IMR-90 (cell line): ENCODE measurements around the gene RXFP2.

Source experiments
- BHLHE40 ChIP-seq: fragments of 150-350 bp; IDR thresholded peaks from 2 replicates; pipeline ENCODE4 v1.6.1; 2016; ENCODE audit warnings: mild to moderate bottlenecking, low read depth, low read length
- CEBPB ChIP-seq: IDR thresholded peaks from 2 replicates; pipeline ENCODE4 v1.6.1; 2012; ENCODE audit warnings: low read depth, low read length, improper control_type of control experiment
- ELK1 ChIP-seq: fragments of 150-350 bp; IDR thresholded peaks from 2 replicates; pipeline ENCODE4 v1.6.1; 2016; ENCODE audit warnings: low read depth, mild to moderate bottlenecking, low read length, moderate library complexity, borderline replicate concordance
- FOS ChIP-seq: fragments of 150-350 bp; IDR thresholded peaks from 2 replicates; pipeline ENCODE4 v1.6.1; 2016; ENCODE audit warnings: low read depth, low read length
- MAFK ChIP-seq: IDR thresholded peaks from 2 replicates; pipeline ENCODE4 v1.6.1; 2012; ENCODE audit warnings: low read depth, low read length, improper control_type of control experiment
- MAZ ChIP-seq: IDR thresholded peaks from 2 replicates; pipeline ENCODE4 v1.6.1; 2012; ENCODE audit warnings: low read depth, mild to moderate bottlenecking, low read length, improper control_type of control experiment, moderate library complexity, borderline replicate concordance
- MXI1 ChIP-seq: IDR thresholded peaks from 2 replicates; pipeline ENCODE4 v1.6.1; 2012; ENCODE audit warnings: low read depth, mild to moderate bottlenecking, low read length, moderate library complexity, borderline replicate concordance
- NFE2L2 ChIP-seq: fragments of 150-350 bp; IDR thresholded peaks from 2 replicates; pipeline ENCODE4 v1.6.1; 2016; ENCODE audit warnings: low read depth, mild to moderate bottlenecking, low read length
- POLR2A ChIP-seq: IDR thresholded peaks from 2 replicates; pipeline ENCODE4 v1.6.1; 2012; ENCODE audit warnings: mild to moderate bottlenecking, low read depth, low read length
- RAD21 ChIP-seq: IDR thresholded peaks from 2 replicates; pipeline ENCODE4 v1.6.1; 2012; ENCODE audit warnings: low read length, improper control_type of control experiment
- RCOR1 ChIP-seq: IDR thresholded peaks from 2 replicates; pipeline ENCODE4 v1.6.1; 2012; ENCODE audit warnings: mild to moderate bottlenecking, low read length, improper control_type of control experiment; ENCODE audit not compliant: insufficient replicate concordance
- RFX5 ChIP-seq: IDR thresholded peaks from 2 replicates; pipeline ENCODE4 v1.8.0; 2012; ENCODE audit warnings: low read depth, mild to moderate bottlenecking, low read length, moderate library complexity
- SMC3 ChIP-seq: fragments of 150-350 bp; IDR thresholded peaks from 2 replicates; pipeline ENCODE4 v1.6.1; 2016; ENCODE audit warnings: low read depth, mild to moderate bottlenecking, antibody characterized with exemption, low read length, moderate library complexity
- TF ChIP-seq, protein P1 (sequence below): conservative IDR thresholded peaks from 2 replicates; pipeline ENCODE4 v1.5.1; 2012; ENCODE audit warnings: mild to moderate bottlenecking, low read depth, low read length, improper control_type of control experiment

DNA sequence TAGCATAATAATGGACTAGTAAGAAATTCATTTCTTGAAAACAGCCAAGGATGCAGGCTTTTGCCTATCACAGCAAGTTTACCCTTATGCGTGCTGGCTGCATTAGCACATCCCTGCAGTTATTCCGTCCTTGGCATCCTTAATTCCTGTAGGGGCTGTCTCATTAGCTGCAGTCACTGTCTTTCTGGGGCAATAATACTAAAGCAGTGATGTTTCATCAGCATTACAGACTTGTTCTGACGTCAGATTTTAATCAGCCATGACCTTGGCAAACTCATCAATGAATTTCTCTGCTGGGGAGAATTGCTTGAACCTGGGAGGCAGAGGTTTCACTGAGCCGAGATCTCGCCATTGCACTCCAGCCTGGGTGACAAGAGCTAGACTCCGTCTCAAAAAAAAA is 103.7 kb downstream of the RXFP2 start:
- TF ChIP-seq, protein P1, sequence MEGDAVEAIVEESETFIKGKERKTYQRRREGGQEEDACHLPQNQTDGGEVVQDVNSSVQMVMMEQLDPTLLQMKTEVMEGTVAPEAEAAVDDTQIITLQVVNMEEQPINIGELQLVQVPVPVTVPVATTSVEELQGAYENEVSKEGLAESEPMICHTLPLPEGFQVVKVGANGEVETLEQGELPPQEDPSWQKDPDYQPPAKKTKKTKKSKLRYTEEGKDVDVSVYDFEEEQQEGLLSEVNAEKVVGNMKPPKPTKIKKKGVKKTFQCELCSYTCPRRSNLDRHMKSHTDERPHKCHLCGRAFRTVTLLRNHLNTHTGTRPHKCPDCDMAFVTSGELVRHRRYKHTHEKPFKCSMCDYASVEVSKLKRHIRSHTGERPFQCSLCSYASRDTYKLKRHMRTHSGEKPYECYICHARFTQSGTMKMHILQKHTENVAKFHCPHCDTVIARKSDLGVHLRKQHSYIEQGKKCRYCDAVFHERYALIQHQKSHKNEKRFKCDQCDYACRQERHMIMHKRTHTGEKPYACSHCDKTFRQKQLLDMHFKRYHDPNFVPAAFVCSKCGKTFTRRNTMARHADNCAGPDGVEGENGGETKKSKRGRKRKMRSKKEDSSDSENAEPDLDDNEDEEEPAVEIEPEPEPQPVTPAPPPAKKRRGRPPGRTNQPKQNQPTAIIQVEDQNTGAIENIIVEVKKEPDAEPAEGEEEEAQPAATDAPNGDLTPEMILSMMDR = no peak
- TF ChIP-seq POLR2A (no peak), CEBPB (no peak), RCOR1 (no peak), RAD21 (no peak), FOS (no peak), ELK1 (no peak), NFE2L2 (no peak), BHLHE40 (no peak), MXI1 (no peak), MAFK (no peak), RFX5 (no peak), MAZ (no peak), SMC3 (no peak)
